ENCODE measurements around the gene EFNA5.
A peak's percentile ranks its signal among the peaks of the same experiment; 100 is the strongest.
"Not testable (repeated sequence)": the region's sequence is repeated elsewhere in the genome, so short reads cannot be mapped to it uniquely, and the experiment has no call there.

The EFNA5 gene

DNA sequence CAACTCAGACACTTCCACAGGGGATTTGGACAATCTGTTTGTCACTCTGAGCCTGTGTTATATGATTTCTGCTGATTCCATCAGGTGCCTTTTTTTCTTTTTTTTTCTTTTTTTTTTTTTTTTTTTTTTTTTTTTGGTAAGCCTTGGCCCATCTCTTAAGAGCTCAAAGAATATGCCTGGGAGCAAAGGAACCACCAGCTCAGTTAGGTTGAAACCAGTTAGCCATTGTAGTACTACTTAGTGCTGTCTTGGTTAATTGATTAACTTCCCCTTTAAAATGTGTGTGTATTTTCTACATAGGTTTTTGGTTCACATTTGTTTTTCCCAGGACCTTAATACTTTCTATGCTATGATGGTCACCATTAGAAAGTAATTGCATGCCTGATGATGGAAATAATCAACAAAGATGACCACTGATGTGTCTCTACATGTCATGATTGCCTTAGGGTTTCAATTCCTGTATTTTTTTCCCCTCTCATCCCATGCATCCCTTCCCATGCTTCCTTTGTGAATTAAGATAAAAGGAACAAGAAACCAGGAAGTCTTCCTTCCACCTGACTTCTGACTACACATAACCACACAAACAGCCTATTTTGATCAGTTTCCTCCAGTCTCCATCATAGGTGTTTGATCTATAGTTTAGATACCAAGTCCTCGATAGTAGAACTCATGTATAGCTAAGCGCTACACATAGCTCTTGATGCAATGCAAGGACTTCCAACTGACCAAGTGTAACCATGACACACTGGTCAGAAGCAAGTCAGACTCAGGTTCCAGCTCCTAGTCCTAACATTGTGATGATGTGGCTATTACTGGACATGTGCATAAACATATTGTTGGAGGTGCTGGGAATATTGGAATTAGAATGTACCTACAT lies 306.1 kb downstream of the EFNA5 start:
- DNase-seq: no peak

DNA sequence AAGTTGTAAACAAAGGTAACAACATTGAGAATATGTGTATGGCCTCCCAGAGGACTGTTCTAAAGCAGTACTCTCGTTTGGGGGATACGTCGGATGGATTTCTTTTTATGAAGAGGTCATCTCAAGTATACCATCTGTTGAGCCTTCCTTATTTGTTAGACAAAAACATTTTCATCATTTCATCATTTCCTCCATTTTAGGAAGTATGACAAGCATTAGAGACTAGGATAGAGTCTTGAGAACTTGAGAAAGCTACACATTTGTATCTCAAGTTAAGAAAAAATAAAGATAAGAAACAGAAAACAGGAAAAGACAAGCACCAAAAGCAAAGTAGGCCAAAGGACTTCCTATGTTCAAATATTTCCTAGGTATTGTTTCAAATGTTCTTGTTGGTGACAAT lies 307.0 kb downstream of the EFNA5 start:
- no peak for DNase-seq

DNA sequence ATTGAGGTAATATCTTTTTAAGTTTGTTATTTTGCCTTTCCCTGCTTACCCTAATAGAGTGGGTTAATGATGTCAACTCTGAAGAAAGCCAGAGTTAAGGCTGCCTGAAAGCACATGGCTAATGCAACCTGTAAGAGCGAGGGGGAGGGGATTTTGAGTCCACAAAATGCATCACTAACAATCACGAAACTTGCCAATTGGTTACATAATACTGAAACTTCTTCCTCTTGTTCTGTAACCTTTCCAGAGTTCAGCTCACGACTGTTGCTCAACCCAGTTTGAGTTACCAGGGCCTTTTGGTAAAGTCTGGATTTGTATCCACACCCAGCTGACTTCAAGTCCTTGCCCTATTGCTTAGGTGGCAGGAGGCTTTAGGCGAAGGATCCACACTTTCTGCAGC lies 308.8 kb downstream of the EFNA5 start:
- DNase-seq: no peak

DNA sequence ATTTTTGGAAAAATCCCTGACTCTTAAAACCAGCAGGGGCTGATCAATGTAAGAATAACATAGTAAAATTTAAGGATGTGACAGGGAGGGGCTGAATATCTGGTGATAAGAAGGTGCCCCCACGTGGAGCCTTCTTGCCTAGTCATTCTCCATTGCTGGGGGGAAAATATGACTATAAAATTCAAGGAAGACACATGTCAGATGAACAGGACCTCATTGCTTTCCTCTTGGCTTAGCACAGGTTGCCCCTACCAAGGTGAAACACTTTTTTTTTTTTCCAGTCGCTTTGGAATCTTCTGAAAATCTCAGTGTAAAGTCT lies 310.9 kb downstream of the EFNA5 start:
- no peak for DNase-seq

DNA sequence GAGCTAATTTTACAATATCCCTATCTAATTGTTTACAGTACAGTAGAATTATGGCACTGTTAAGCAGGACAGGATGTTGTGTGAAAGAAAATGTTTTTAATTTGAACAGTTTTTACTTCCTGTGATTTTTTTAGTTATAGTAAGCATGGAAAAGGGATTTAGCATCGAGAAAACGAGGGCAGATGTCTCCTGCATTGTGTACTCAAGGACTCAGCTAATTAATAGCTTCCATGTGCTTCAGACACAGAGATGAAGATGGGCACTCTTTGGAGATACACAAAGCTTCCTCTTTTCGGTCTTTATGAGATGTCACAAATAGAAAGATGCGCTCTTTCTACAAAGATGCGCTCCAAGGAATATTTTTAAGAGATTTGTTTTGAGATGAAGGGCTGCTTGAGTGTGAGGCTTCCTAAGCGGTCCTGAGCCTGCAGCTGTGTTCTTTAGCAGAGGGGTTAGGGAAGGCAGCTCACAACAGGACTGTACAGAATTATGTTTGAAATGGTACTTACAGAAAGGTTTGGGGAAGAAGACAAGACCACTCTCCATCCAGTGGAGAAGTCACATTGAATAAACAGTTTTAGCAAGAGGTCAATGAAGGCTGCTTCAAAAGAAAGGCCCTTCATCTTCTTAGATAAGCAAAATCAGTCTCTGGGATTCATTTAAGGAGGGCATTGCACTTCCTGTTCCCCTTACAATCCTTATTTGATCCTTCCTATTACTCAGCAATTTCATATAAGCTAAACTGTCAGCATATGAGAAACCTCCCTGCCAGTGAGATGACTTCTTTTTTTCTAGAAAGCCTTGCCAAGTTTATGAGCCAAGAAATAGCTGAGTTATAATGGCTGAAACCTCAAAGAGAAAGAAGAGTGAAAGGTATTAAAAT lies 311.5 kb downstream of the EFNA5 start:
- DNase-seq: peak; percentile 70

DNA sequence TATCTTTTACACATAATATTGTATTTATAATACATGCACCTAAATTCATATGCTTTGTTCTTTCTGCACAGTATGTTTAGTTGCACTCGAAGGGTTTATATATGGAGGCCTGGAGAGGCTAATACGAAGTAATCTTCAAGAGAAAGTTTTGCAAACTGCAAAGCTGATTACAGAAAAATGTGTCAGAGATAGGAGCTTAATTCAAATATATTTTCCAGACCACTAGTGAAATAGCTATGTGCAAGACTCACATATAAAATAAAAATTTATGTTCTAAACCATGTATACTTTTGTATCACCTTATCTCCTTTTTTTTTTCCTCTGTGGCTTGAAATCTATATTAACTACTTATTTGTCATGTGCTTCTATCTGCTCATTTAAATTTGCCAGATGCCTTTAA lies 313.8 kb downstream of the EFNA5 start:
- DNase-seq: no peak

DNA sequence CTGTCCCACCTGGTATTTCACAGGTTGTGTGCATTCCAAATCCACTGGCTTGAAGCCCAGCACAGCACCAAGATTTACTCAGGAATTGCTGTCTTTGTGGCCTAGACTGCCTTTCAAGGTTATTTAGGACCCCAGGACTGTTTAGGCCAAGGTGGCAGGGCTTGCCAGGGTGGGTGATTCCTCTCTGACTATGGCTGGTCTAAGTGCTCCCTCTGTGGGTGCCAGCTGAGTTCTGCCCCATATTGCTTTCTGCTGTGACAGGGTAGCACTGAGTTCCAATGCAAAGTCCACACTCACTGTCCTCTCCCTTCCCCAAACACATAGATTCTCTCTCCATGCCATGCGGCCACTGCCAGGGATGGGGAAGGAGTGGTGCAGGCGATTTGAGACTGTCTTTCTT lies 318.2 kb downstream of the EFNA5 start:
- DNase-seq: no peak

DNA sequence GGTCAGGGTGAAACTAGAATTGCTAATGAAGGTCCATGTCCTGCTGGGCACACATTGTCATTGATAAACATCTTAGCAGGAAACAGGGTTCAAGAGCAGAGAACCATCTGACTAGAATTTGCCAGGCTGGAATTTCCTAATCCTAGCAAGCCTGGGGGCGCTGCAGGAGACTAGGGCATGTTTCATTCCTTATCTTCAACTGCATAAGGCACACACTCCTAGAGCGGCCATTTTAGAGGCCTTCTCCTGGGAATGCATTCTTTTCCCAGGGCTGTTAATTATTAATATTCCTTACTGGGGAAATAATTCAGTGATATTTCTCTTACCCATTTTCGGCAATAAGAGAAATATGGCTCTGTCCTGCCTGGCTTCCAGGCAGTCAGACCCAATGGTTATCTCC lies 324.2 kb downstream of the EFNA5 start:
- not testable (repeated sequence) for DNase-seq

DNA sequence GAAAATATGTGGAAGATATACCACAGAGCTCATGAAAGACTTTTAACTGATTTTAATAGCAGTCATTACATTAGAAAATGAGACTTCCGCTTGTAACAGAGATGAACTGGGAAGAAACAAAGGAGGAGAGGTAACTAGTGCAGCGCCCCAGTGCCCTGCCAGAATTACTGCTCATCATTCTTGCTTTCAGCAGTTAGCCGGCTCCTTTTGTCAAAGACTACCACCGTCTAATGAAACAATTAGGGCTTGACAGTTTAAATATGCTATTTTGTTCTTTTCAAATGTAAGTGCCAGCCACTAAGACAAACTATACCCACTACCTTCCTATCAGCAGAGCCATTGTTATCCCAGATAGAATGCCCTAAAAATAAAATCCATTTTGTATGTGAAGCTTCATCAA lies 328.4 kb downstream of the EFNA5 start:
- DNase-seq: no peak

DNA sequence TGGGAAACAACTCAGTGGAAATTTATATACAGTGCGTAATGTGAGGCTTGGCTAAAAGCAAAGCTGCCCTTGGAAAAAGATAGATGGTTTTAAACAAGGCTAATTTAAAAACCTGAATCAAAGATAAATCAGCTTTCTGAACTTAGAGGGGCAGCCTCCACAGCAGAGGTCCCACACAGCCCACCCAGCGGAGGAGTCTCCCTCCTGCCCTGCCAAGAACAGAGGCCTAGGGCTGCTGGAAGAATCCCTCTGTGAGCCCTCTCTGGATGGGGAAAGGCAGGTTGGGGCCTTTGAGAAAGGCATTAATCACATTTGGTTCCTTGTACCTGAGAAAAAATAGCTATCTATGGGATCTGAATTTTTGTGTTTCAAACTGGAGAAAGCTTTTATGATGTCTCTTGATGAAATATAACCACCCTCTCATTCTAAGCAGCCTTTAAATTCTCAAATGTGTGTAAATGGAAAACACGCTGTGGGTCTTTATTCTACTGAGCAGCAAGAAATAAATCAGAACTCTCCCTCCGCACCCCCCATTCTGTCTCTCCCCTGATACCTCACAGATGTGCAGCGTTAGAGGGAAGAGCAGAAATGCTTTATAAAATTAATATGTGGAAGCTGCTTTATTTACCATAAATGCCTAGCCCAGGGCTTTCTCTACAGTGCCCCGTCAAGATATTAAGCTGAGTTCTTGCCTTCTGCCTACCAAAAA lies 329.2 kb downstream of the EFNA5 start:
- no peak for DNase-seq

DNA sequence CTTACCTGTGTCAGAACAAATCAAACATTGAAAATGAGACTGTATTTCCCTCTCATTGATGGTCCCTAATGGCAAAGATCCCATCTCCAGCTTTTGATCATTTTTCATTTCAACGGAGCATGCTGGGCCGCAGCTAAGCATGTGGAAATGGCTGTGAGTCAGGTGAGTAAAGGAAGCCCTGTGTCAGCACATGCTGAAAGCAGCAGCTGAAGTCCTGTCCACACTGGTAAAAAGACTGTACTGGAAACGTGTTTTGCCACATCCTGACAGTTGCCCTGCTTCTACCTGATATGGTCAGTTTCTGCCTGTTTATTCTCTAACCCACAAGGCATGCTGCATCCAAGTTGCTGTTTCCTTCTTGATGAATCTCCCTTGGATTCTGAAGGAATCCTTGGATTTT lies 330.1 kb downstream of the EFNA5 start:
- DNase-seq: no peak

DNA sequence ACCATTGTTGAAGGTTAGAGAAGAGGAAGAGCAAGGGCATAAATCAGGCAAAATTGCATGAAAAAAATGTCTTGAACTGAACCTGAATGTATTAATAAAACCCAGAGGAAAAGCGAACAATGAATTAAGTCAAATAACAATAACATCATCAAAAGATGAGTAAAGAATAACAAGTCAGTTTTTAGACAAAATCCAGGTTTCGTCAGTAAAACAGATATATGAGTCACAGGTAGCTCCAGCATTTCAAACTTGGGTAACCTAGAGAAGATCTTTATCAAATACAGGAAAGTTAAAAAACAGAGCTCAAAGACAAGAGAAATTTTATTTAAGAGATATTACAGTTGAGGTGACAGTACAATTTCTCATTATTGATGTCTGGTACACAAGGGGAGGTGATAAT lies 332.4 kb downstream of the EFNA5 start:
- no peak for DNase-seq

DNA sequence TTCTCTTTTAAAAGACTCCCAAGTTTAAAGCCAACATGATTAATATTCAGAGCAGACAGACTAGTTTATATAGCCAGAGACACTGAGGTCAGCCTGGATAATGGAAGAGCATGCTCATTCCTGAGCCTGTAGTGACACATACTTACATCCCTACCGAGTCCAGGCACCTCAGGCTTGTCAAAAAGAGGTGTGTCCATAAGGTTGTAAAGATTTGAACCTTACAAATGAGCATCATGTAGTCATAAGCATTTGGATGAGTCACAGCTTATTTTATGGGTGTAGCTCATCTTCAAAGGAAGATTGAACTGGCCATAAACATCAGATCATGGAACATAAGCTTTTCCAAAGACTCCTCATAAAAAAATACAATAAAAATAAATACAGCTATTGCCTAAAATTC lies 333.5 kb downstream of the EFNA5 start:
- peak; percentile 17 for DNase-seq

DNA sequence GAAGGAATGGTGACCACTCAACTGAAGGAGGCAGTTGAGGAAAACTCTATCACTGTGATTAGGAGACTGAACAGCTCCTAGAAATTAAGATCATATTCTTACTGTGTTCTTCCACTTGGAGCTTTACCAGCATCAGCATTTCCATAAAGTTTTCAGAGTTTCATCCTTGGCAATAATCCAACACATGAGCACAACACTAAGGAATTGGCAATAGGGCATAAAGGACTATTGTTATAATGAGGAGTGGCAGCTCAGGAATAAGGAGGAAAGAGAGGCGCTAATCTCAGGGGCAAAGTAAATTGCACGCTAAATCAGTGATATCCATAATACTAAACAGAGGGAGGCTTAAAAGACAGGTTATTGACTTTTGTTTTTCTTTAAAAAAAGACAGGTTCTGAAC lies 338.9 kb downstream of the EFNA5 start:
- peak; percentile 20 for DNase-seq

DNA sequence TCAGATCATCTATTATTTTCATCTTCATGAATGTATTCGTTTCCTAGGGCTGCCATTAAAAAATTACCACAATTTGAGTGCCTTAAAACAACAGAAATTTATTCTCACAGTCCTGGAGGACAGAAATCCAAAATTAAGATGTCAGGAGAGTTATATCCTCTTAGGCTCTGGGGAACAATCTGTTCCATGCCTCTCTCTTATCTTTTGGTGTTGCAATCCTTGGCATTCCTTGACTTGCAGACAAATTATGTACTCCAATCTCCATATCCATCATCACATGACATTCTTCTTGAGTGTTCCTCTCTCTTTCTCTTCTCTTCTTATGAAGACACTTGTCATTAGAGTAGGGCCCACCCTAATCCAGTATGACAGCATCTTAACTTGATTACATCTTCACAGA lies 339.4 kb downstream of the EFNA5 start:
- no peak for DNase-seq

DNA sequence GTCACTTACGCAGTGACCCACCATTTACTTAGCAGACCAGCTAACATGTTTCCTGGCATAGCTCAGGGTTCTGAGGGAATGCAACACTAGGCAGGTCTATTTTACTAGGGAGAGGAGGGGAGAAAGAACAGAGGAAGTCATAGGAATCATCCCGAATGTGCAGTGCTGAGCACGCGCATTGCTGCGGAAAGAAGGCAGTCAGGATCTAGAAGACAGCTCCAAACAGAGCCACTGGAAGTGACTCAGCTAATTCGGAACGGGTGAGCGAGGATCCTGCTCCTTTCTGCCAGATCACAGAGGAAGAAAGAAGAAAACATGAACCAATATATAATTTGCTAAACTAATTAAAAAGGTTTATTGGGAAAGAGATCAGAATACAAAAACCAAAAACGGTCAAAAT lies 339.8 kb downstream of the EFNA5 start:
- DNase-seq: no peak

DNA sequence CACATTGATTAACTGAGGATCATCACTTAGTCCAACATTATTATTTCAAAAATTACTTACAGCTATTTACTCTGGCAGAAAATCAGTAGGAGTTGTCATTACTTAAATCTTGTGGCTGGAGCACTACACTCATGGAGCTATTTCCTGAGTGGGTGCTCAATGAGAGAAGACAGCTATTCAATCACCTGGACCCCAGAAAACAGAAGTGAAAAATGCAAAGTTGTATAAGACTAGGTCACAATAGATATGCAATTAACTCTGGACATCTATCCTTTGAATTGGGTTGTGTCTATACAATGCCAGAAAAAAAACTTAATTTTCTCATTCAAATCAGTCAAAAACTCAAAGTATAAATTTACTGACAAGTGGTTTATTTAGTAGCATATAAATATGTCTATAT lies 340.9 kb downstream of the EFNA5 start:
- DNase-seq: no peak

All from fibroblast of skin of back (primary cell).